ENCODE data around the gene FAM193A. TPM values are rescaled to one million over a fixed set of nuclear protein-coding genes. Genes with fewer than 3 reads are reported as not detected.

Gene FAM193A
- total RNA-seq, 1 donor from 2014 or later = 19.8 TPM

DNA sequence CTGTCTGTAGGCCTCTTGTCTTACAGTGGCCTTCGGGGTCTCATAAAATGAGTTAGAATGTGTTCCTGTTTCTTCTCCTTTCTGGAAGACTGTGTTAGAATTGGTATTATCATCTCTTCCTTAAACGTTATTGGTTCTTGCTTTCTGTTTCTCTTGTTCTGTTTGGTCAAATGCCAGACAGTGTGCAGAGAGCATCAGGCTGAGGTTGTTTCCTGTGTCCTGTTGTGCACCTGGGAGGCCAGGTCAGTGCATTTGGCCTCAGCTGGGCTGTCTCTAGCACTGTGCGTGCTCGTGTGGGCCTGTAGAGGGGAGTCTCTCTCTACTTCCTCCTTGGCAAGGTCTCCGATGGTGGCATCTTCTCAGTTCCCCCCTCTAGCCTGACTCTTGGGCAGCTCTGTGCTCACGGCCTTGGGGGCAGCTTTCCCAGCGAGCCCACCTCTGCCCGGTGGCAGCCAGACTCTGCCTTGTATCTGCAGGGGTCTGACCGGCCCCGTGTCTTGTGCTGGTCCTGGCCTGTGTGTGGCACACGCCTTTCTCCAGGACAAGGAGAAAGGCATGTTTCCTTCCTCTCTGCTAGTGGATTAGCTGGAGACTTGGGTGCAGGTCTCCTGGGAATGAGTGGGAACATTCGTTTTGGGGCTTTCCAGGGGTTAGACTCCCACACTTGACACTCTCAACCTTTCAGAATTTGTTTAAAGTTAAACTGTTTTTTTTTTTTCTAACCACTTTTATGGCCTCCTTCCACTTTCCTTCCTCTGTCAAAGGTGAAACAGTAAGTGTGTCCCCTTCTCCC, 62.3 kb downstream of the FAM193A start:
- Histone ChIP-seq H3K27me3 (ENCODE audit: control insufficient read depth, insufficient read depth, low read length) (no peaks in the 10 kb centered on the region), H3K36me3 (ENCODE audit: control insufficient read depth, insufficient read depth, low read length) (no peaks in the 10 kb centered on the region), H3K4me3 (ENCODE audit: low read depth, low read length) (no peak overlapping the region)
- TF ChIP-seq, protein P1, sequence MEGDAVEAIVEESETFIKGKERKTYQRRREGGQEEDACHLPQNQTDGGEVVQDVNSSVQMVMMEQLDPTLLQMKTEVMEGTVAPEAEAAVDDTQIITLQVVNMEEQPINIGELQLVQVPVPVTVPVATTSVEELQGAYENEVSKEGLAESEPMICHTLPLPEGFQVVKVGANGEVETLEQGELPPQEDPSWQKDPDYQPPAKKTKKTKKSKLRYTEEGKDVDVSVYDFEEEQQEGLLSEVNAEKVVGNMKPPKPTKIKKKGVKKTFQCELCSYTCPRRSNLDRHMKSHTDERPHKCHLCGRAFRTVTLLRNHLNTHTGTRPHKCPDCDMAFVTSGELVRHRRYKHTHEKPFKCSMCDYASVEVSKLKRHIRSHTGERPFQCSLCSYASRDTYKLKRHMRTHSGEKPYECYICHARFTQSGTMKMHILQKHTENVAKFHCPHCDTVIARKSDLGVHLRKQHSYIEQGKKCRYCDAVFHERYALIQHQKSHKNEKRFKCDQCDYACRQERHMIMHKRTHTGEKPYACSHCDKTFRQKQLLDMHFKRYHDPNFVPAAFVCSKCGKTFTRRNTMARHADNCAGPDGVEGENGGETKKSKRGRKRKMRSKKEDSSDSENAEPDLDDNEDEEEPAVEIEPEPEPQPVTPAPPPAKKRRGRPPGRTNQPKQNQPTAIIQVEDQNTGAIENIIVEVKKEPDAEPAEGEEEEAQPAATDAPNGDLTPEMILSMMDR (IDR thresholded peaks at IDR 0.05; ENCODE audit: insufficient read depth, low read length, poor library complexity, severe bottlenecking) = no peak
- no peak for DNase-seq (ENCODE audit: low read depth)

DNA sequence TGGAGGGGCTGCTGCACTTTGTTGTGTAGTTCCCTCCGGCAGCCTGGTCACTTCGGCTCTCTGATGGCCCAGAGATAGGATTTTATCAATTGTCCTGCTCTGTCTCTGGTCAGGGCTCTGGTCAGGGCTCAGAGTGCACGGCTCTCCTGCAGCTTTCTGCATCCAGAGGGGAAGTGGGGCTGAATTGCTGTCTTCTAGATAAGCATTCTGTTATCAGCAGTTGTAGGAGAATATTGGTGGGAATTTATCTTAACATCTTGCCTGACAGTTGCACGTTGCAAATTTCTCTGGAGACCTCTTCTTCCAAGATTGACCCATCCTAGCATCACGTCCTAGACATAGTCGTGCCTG, 62.8 kb downstream of the FAM193A start:
- H3K27me3 ChIP-seq (ENCODE audit: control insufficient read depth, insufficient read depth, low read length) = no peaks in the 10 kb centered on the region
- TF ChIP-seq, protein P1 (IDR thresholded peaks at IDR 0.05; ENCODE audit: insufficient read depth, low read length, poor library complexity, severe bottlenecking) = no peak
- DNase-seq (ENCODE audit: low read depth) = no peak
- no peak overlapping the region for H3K4me3 ChIP-seq (ENCODE audit: low read depth, low read length)
- H3K36me3 ChIP-seq (ENCODE audit: control insufficient read depth, insufficient read depth, low read length) = no peaks in the 10 kb centered on the region

DNA sequence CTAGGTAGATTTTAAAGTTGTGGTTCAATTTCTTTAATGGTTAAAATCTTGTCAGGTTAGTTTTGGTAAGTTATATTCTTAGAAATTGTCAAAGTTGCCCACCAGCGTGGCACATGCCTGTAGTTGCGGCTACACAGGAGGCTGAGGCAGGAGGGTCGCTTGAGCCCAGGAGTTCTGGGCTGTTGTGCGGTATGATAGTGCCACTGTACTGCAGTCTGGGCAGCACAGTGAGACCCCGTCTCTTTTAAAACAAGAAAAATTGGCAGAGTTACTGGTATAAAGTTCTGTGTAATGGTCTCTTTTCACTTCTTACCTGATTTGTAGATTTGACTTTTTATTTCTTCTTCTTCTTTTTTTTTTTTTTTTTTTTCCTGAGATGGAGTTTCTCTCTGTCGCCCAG, 64.4 kb downstream of the FAM193A start:
- TF ChIP-seq, protein P1 (IDR thresholded peaks at IDR 0.05; ENCODE audit: insufficient read depth, low read length, poor library complexity, severe bottlenecking) = no peak
- H3K4me3 ChIP-seq (ENCODE audit: low read depth, low read length) = no peak overlapping the region
- no peaks in the 10 kb centered on the region for H3K36me3 ChIP-seq (ENCODE audit: control insufficient read depth, insufficient read depth, low read length)
- no peaks in the 10 kb centered on the region for H3K27me3 ChIP-seq (ENCODE audit: control insufficient read depth, insufficient read depth, low read length)
- no peak for DNase-seq (ENCODE audit: low read depth)

DNA sequence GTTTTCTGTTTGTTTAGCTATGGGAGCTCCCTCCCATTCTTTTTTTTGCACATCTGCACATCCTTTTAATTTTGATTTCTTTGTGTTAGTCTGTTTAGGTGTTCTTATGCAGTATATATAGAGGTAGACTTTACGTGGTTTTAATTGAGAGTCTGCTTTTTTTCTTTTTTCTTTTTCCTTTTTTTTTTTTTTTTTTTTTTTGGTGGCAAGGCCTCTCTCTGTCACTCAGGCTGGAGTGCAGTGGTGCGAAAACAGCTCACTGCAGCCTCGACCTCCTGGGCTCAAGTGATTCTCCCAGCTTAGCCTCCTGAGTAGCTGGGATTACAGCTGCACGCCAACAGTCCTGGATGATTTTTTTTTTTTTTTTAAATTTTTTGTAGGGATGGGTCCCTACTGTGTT, 68.2 kb downstream of the FAM193A start:
- TF ChIP-seq, protein P1 (IDR thresholded peaks at IDR 0.05; ENCODE audit: insufficient read depth, low read length, poor library complexity, severe bottlenecking) = no peak
- no peak for DNase-seq (ENCODE audit: low read depth)

DNA sequence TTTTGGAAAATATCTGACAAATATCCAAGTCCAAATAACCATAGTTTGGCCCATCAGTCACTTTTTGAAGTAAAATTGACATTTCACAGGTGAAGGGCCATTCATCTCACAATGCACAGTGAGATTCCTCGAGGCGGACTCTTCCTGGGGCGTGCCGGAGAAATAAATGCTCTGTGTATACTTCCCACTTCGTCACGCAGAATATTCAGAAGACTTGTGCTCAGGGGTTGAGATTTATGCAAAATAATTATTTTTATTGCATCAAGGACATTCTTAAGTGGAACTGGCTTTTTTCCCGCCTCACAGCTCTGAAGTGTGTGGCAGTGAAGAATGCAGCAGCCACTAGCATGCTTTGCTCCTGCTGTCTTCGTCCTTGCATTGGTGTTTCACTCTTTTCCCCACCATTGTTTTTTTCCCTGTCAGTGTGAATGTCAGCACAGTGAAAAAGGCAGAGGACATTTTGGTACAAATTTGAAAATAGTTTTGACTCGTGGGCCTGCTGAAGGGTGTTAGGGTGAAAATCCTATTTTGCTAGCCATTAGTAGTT, 70.6 kb downstream of the FAM193A start:
- Histone ChIP-seq H3K27me3 (ENCODE audit: control insufficient read depth, insufficient read depth, low read length) (no peaks in the 10 kb centered on the region), H3K36me3 (ENCODE audit: control insufficient read depth, insufficient read depth, low read length) (no peaks in the 10 kb centered on the region), H3K4me3 (ENCODE audit: low read depth, low read length) (no peak overlapping the region)
- DNase-seq (ENCODE audit: low read depth) = no peak
- TF ChIP-seq, protein P1 (IDR thresholded peaks at IDR 0.05; ENCODE audit: insufficient read depth, low read length, poor library complexity, severe bottlenecking) = no peak

More for the DNA sequence above, 68.2 kb downstream of the FAM193A start:
- Histone ChIP-seq H3K4me3 (ENCODE audit: low read depth, low read length) (no peak overlapping the region), H3K36me3 (ENCODE audit: control insufficient read depth, insufficient read depth, low read length) (no peaks in the 10 kb centered on the region), H3K27me3 (ENCODE audit: control insufficient read depth, insufficient read depth, low read length) (no peaks in the 10 kb centered on the region)

All from kidney epithelial cell (primary cell).